ENCODE measurements around the gene TMEM14A.

The TMEM14A gene

DNA sequence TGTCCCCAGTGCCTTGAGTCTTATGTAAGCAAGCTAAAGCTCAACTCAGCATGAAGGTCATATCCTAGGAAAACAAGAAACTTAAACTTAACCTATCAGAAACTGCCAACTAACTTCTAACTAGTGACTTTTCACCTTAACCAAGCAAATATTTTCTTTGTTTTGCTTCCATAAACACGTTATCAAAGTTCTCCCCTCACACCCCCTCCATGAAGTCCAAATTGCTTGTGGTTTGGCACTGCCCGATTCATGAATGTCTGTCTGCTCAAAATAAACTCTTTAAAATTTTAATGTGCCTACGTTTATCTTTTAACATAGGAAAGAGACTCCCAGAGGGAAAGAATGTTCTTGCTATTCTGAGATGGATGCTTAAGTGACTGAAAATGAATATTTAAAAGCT is 57.5 kb downstream of the TMEM14A start:
- no peak overlapping the region for H3K4me3 ChIP-seq (ENCODE audit: low read length)
- TF ChIP-seq, protein P1, sequence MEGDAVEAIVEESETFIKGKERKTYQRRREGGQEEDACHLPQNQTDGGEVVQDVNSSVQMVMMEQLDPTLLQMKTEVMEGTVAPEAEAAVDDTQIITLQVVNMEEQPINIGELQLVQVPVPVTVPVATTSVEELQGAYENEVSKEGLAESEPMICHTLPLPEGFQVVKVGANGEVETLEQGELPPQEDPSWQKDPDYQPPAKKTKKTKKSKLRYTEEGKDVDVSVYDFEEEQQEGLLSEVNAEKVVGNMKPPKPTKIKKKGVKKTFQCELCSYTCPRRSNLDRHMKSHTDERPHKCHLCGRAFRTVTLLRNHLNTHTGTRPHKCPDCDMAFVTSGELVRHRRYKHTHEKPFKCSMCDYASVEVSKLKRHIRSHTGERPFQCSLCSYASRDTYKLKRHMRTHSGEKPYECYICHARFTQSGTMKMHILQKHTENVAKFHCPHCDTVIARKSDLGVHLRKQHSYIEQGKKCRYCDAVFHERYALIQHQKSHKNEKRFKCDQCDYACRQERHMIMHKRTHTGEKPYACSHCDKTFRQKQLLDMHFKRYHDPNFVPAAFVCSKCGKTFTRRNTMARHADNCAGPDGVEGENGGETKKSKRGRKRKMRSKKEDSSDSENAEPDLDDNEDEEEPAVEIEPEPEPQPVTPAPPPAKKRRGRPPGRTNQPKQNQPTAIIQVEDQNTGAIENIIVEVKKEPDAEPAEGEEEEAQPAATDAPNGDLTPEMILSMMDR (IDR thresholded peaks at IDR 0.05; ENCODE audit: insufficient read depth, low read depth, low read length, missing control alignments), result no peak
- no peak for DNase-seq (ENCODE audit: low read depth)

DNA sequence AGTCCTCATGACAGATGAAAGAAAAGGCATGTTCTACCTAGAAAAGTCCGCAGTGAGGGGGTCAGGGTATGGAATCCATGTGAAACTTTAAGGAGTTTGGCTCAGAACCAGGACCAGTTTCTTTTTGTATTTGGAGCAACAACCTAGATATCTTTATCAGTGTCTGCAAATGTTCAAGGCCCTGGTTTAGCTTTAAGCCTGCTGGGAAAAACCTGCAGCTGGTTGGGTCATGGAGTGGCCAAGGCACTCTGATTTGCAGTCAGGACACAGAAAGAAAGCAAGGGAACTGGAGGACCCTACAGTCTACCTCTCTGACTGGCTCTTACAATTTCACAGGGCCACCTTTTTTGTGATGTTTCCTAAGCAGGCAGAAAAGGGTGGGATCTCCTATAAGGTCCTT is 58.7 kb downstream of the TMEM14A start:
- no peak for DNase-seq (ENCODE audit: low read depth)

DNA sequence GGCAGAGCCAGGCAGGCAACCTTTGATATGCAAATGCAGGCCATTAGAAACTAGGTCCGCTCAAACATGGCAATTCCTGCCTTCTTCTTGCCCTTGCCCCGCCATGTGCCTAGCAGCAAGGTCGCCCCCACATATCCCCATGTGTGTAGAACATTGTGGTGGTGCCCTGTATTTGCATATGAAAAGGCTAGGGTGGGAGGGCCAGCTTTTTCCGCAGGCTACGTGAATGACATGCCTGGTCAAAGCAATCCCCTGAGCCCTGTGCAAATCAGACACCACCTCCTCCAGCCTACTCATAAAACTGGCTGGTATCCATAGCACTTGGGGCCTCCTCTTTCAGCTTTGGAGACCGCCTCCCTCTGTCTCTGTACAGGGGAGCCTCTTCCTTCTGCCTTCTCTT is 60.8 kb downstream of the TMEM14A start:
- TF ChIP-seq, protein P1 (IDR thresholded peaks at IDR 0.05; ENCODE audit: insufficient read depth, low read depth, low read length, missing control alignments), result no peak
- peak; percentile 59 for DNase-seq (ENCODE audit: low read depth)
- H3K4me3 ChIP-seq (ENCODE audit: low read length), result no peak overlapping the region

More for the DNA sequence above, 58.7 kb downstream of the TMEM14A start:
- TF ChIP-seq, protein P1 (IDR thresholded peaks at IDR 0.05; ENCODE audit: insufficient read depth, low read depth, low read length, missing control alignments), result no peak
- no peak overlapping the region for H3K4me3 ChIP-seq (ENCODE audit: low read length)

DNA sequence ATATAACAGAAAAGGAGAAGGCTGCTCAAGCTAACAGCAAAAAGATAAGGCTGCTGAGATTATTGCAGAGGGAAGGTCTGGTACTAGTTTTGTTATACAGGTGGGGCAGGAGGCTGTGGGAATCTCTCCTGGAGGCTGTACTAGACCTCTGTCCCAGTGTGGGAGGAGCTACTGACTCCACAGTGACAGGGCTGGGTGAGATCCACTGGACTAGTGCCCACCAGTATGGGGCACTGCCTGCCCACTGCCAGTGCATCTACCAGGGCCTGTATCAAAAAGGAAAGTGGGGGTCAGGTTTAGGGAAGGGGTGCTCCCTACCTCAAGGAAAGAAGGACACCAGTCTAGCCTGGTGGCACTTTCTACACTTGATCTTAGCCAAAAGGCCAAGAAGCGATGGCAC is 62.3 kb downstream of the TMEM14A start:
- TF ChIP-seq, protein P1 (IDR thresholded peaks at IDR 0.05; ENCODE audit: insufficient read depth, low read depth, low read length, missing control alignments), result no peak
- no peak overlapping the region for H3K4me3 ChIP-seq (ENCODE audit: low read length)
- no peak for DNase-seq (ENCODE audit: low read depth)

DNA sequence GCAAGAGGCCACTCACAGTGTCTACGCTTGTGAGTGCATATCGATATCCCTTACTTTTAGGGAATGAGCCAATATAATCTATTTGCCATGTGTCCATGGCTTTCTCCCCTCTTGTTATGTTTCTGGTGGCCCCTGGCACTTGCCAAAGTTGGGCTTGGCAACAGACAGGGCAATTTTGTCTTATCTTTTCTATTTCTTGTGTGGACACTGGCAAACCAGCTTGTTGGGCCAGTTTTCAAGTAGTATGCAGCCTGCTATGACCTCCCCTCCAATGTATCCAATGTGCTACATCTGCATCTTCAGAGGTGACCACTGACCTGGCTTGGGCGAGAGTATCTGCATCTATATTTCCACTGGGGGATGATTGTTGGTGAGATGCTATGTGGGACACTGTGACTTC is 63.2 kb downstream of the TMEM14A start:
- TF ChIP-seq, protein P1 (IDR thresholded peaks at IDR 0.05; ENCODE audit: insufficient read depth, low read depth, low read length, missing control alignments), result no peak
- DNase-seq (ENCODE audit: low read depth), result no peak
- no peak overlapping the region for H3K4me3 ChIP-seq (ENCODE audit: low read length)

DNA sequence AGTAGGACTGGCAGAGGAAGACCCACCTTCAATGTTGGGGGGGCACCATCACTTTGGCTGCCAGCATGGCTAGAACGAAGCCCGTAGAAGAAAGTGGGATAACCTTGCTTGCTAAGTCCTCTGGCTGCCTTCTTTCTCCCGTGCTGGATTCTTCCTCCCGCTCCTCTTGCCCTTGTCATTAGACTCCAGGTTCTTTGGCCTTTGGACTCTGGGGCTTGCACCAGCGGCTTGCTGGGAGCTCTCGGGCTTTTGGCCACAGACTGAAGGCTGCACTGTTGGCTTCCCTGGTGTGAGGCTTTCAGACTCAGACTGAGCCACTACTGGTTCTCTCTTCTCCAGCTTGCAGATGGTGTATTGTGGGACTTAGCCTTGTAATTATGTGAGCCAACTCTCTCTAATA is 64.2 kb downstream of the TMEM14A start:
- H3K4me3 ChIP-seq (ENCODE audit: low read length), result no peak overlapping the region
- TF ChIP-seq, protein P1 (IDR thresholded peaks at IDR 0.05; ENCODE audit: insufficient read depth, low read depth, low read length, missing control alignments), result no peak
- no peak for DNase-seq (ENCODE audit: low read depth)

DNA sequence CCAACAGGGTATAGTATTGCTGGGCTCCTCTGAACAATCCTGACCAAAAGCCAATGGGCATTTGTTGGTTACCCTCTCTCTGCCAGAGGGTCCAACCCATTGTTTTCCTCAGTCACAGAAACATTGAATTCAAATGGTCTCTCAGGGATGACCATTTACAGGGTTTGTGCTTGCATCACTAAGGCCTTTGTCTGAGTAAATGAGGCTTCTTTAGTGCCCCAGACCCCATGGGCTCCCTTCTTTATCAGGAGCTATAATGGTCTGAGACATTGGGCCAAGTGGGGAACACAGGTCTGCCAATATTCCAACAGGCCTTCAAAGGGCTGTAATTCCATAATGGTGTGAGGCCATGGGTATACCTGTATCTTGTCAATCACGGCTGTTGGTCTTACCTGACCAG is 65.2 kb downstream of the TMEM14A start:
- H3K4me3 ChIP-seq (ENCODE audit: low read length), result no peak overlapping the region
- DNase-seq (ENCODE audit: low read depth), result no peak
- TF ChIP-seq, protein P1 (IDR thresholded peaks at IDR 0.05; ENCODE audit: insufficient read depth, low read depth, low read length, missing control alignments), result no peak
